CD4-positive, CD25-positive, alpha-beta regulatory T cell (primary cell): ENCODE results near the gene ACTL6A. TPM values are rescaled to one million over a fixed set of nuclear protein-coding genes. Genes with fewer than 3 reads are reported as not detected.

Source experiments
- ATAC-seq, 2 donors: fragments of 150-1000 bp; cut with Tn5 transposase; one replicate each; pipeline ENCODE4 v1.10.0; 2021; ENCODE audit warnings: low read depth in 2 of 2, moderate number of reproducible peaks in 2 of 2, moderate library complexity in 1 of 2
- DNase-seq, 3 donors: peaks; one replicate each; pipeline versions ENCODE4 v3.0.0 to v3.0.0-alpha.2; 2012 to 2022; ENCODE audit warnings: mixed read lengths in 1 of 3
- H3K27ac ChIP-seq: one replicate; pipeline ENCODE4 v1.7.0; 2013; ENCODE audit warnings: mild to moderate bottlenecking, low read length; ENCODE audit not compliant: insufficient read depth, poor library complexity, severe bottlenecking
- H3K27me3 ChIP-seq: one replicate; pipeline ENCODE4 v1.7.0; 2013; ENCODE audit warnings: low read length; ENCODE audit not compliant: control insufficient read depth, insufficient read depth
- H3K36me3 ChIP-seq: one replicate; pipeline ENCODE4 v1.7.0; 2013; ENCODE audit warnings: mild to moderate bottlenecking, low read length, moderate library complexity; ENCODE audit not compliant: control insufficient read depth, insufficient read depth
- H3K4me1 ChIP-seq: 2 replicates; pipeline ENCODE4 v1.7.0; 2013; ENCODE audit warnings: mild to moderate bottlenecking, low read length; ENCODE audit not compliant: insufficient read depth, control insufficient read depth, poor library complexity, severe bottlenecking
- H3K4me3 ChIP-seq: one replicate; pipeline ENCODE4 v1.7.0; 2013; ENCODE audit warnings: low read depth, mild to moderate bottlenecking, low read length, moderate library complexity
- H3K9me3 ChIP-seq, 2 experiments: 1 replicate in 1 of 2; 2 replicates in 1 of 2; pipeline ENCODE4 v1.7.0; 2013; ENCODE audit warnings: low read length in 2 of 2, mild to moderate bottlenecking in 1 of 2, moderate library complexity in 1 of 2; ENCODE audit not compliant: control insufficient read depth in 2 of 2
- H3K27ac Mint-ChIP-seq, 3 donors: one replicate each; pipeline ENCODE4 v1.8.0; 2020 to 2022; ENCODE audit warnings: mild to moderate bottlenecking in 3 of 3, mixed read lengths in 3 of 3, moderate library complexity in 2 of 3
- H3K27me3 Mint-ChIP-seq: one replicate; pipeline ENCODE4 v1.8.0; 2022; ENCODE audit warnings: mild to moderate bottlenecking, mixed read lengths
- H3K36me3 Mint-ChIP-seq: one replicate; pipeline ENCODE4 v1.8.0; 2020; ENCODE audit warnings: mixed read lengths
- H3K4me1 Mint-ChIP-seq, 4 donors: one replicate each; pipeline ENCODE4 v1.8.0; 2020 to 2022; ENCODE audit warnings: mixed read lengths in 4 of 4, mild to moderate bottlenecking in 1 of 4
- H3K4me3 Mint-ChIP-seq, 4 donors: one replicate each; pipeline ENCODE4 v1.8.0; 2020 to 2022; ENCODE audit warnings: mild to moderate bottlenecking in 4 of 4, mixed read lengths in 4 of 4, moderate library complexity in 3 of 4
- H3K9me3 Mint-ChIP-seq, 7 donors: one replicate each; pipeline ENCODE4 v1.8.0; 2020 to 2022; ENCODE audit warnings: mixed read lengths in 7 of 7, mild to moderate bottlenecking in 3 of 7, moderate library complexity in 2 of 7
- polyA plus RNA-seq, 4 donors: library from polyadenylated mRNA; unstranded; fragments of 300-500 nt; fragmentation: Illumina TruSeq; gene quantifications; one replicate each; pipeline ENCODE4 v1.2.3, GENCODE V29; 2021
- total RNA-seq: library from RNA; stranded (reverse); gene quantifications from one replicate; pipeline ENCODE4 v1.2.3, GENCODE V29; 2022

The ACTL6A gene
- total and polyA plus RNA-seq, 5 donors from 2014 or later: 31.1 to 84.4 (median 67.2) TPM

DNA sequence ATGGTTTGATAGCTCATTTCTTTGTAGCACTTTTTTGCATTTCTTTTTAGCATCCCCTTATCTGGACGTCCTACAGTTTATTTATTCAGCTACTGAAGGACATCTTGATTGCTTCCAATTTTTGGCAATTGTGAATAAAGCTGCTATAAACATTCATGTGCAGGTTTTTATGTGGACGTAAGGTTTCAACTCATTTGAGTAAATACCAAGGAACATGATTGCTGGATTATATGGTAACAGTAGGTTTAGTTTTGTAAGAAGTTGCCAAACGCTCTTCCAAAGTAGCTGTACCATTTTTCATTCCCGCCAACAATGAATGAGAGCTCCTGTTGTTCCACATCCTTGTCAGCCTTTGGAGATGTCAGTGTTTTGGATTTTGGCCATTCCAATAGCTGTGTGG is 29.5 kb upstream of the ACTL6A start:
- DNase-seq: no peak
- Histone ChIP-seq H3K4me3 (no peak overlapping the region), H3K9me3 (no peaks in the 10 kb centered on the region), H3K4me1 (no peaks in the 10 kb centered on the region), H3K27me3 (peaks cover 2% of the 10 kb centered on the region), H3K36me3 (no peaks in the 10 kb centered on the region), H3K27ac (no peak overlapping the region)
- Mint-ChIP-seq H3K4me3 (no peak overlapping the region), H3K27ac (no peak overlapping the region), H3K9me3 (no peaks in the 10 kb centered on the region), H3K27me3 (peaks cover 16% of the 10 kb centered on the region), H3K4me1 (no peaks in the 10 kb centered on the region), H3K36me3 (no peaks in the 10 kb centered on the region)
- ATAC-seq: no peak

DNA sequence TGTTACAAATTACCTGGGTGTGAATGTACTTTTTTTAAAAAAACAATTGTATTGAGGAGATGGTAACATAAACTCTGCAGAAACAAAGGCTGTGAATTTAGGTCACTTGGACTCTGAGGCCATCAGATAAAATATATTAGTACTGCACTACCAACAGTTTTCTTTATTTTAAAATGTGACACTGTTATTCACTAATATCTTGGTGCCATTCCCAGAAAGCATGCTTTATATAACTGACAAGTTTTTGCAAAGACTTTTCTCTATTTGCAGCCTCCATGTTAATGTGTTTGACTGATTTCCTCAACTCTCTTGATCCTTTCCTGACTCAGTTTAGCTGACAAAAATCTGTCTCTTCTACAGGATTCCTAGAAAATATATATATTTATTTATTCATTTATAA is 26.5 kb upstream of the ACTL6A start:
- ATAC-seq: no peak
- no peak overlapping the region for H3K27ac Mint-ChIP-seq
- H3K27me3 Mint-ChIP-seq: peaks cover 29% of the 10 kb centered on the region

DNA sequence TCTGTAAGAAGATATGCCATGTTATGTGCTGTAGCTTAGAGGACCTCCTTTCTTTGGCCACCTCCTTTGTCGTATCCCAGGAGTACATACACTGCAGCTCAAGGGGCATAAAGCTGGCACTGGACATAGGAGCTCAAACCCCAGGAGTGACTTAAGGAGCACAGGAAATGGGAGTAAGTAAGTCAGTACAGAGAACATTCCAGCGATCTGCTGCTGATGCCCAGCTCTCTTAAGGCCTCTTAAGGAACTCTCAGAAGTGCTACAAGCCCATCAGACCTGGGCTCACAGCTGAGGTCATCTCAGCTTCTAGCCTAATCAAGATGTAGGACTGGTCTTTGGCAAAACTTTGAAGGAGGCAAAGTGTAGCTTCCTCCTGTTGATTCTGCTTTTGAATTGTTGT is 21.6 kb upstream of the ACTL6A start:
- Mint-ChIP-seq H3K4me1 (no peaks in the 10 kb centered on the region), H3K9me3 (peaks cover 0 to 1% (median 0%) of the 10 kb centered on the region in 7 donors), H3K36me3 (no peaks in the 10 kb centered on the region), H3K27ac (no peak overlapping the region), H3K4me3 (no peak overlapping the region), H3K27me3 (peaks cover 32% of the 10 kb centered on the region)
- H3K36me3 ChIP-seq: no peaks in the 10 kb centered on the region
- no peak overlapping the region for H3K4me3 ChIP-seq
- no peaks in the 10 kb centered on the region for H3K27me3 ChIP-seq
- ATAC-seq (no peak), DNase-seq (no peak)
- H3K9me3 ChIP-seq: no peaks in the 10 kb centered on the region
- H3K4me1 ChIP-seq: no peaks in the 10 kb centered on the region
- H3K27ac ChIP-seq: no peak overlapping the region

More for the DNA sequence above, 26.5 kb upstream of the ACTL6A start:
- DNase-seq: no peak
- H3K36me3 Mint-ChIP-seq: no peaks in the 10 kb centered on the region
- H3K36me3 ChIP-seq: no peaks in the 10 kb centered on the region
- no peaks in the 10 kb centered on the region for H3K9me3 Mint-ChIP-seq
- H3K4me3 ChIP-seq: no peak overlapping the region
- no peak overlapping the region for H3K4me3 Mint-ChIP-seq
- no peaks in the 10 kb centered on the region for H3K4me1 Mint-ChIP-seq
- peaks cover 2% of the 10 kb centered on the region for H3K27me3 ChIP-seq
- no peaks in the 10 kb centered on the region for H3K9me3 ChIP-seq
- no peak overlapping the region for H3K27ac ChIP-seq
- H3K4me1 ChIP-seq: no peaks in the 10 kb centered on the region

DNA sequence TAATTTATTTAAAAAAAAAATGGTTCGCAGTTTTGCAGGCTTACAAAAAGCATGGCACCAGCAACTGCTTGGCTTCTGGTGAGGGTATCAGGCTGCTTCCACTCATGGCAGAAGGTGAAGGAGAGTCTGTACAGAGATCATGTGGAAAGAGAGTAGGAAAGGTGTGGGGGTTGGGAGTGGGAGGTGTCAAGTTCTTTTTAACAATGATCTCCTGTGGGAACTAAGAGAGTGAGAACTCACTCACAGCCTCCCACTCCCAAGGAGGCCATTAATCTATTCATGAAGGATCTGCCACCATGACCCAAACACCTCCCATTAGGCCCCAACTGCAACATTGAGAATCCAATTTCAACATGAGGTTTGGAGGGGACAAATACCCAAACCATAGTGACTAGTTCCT is 21.1 kb upstream of the ACTL6A start:
- no peaks in the 10 kb centered on the region for H3K36me3 Mint-ChIP-seq
- Histone ChIP-seq H3K27me3 (no peaks in the 10 kb centered on the region), H3K9me3 (no peaks in the 10 kb centered on the region), H3K4me3 (no peak overlapping the region), H3K27ac (no peak overlapping the region), H3K36me3 (no peaks in the 10 kb centered on the region), H3K4me1 (no peaks in the 10 kb centered on the region)
- H3K27me3 Mint-ChIP-seq: peaks cover 36% of the 10 kb centered on the region
- ATAC-seq (no peak), DNase-seq (no peak)
- no peak overlapping the region for H3K27ac Mint-ChIP-seq
- no peak overlapping the region for H3K4me3 Mint-ChIP-seq
- H3K4me1 Mint-ChIP-seq: no peaks in the 10 kb centered on the region
- peaks cover 0 to 1% (median 0%) of the 10 kb centered on the region in 7 donors for H3K9me3 Mint-ChIP-seq

DNA sequence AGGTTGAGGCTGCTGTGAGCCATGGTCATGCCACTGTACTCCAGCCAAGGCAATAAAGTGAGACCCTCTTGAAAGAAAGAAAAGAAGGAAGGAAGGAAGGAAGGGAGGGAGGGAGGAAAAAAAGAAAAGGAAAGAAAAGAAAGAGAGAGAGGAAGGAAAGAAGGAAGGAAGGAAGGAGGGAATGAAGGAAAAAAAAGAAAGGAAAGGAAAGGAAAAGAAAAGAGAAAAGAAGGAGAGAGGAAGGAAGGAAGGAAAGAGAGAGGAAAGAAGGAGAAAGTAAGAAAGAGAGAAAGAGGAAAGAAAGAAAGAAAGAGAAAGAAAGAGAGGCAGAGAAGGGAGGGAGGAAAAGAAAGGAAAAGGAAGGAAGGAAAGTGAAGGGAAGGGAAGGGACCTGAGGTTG is 20.4 kb upstream of the ACTL6A start:
- Histone ChIP-seq H3K4me3 (no peak overlapping the region), H3K9me3 (no peaks in the 10 kb centered on the region), H3K27ac (no peak overlapping the region), H3K36me3 (no peaks in the 10 kb centered on the region), H3K4me1 (no peaks in the 10 kb centered on the region), H3K27me3 (no peaks in the 10 kb centered on the region)
- Mint-ChIP-seq H3K36me3 (no peaks in the 10 kb centered on the region), H3K4me3 (no peak overlapping the region), H3K27ac (no peak overlapping the region), H3K4me1 (no peaks in the 10 kb centered on the region), H3K9me3 (peaks cover 0 to 1% (median 0%) of the 10 kb centered on the region in 7 donors), H3K27me3 (peaks cover 36% of the 10 kb centered on the region)
- DNase-seq (no peak), ATAC-seq (no peak)

DNA sequence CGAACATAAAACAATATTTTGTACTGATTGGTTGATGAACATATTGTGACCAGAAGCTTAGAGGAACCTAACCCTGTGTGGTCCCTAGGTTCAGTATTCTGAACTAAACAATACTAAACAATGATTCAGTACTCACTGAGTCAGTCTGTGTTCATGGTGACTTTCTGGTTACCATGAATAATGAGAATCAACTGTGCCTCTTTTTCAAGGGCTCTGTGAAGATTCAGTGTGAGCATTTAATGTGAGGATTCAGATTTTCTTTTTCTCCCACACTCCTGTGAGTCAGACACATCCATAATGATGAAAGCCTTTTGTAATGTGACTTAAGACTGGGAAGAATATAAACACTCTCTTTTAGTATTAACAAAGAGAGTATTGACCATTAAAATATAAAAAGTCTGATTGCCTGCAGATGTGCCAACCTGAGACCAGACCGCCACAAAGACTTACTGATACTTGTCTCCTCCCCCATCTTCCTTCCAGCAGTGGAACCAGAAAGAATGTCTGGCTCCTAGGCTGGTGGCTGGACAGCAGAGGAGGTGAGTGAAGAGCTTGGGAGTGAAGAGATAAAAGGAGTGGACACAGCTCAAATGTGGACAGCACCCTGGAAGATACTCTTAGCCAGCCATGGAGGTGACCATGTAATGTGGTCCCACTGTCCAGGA is 17.6 kb upstream of the ACTL6A start:
- no peaks in the 10 kb centered on the region for H3K4me1 ChIP-seq
- no peaks in the 10 kb centered on the region for H3K36me3 Mint-ChIP-seq
- no peak overlapping the region for H3K27ac Mint-ChIP-seq
- no peak for DNase-seq
- H3K27me3 ChIP-seq: no peaks in the 10 kb centered on the region
- no peaks in the 10 kb centered on the region for H3K4me1 Mint-ChIP-seq
- H3K4me3 Mint-ChIP-seq: no peak overlapping the region
- peaks cover 26% of the 10 kb centered on the region for H3K27me3 Mint-ChIP-seq
- no peak overlapping the region for H3K4me3 ChIP-seq
- H3K36me3 ChIP-seq: no peaks in the 10 kb centered on the region
- H3K9me3 ChIP-seq: no peaks in the 10 kb centered on the region
- peaks cover 0 to 1% (median 0%) of the 10 kb centered on the region in 7 donors for H3K9me3 Mint-ChIP-seq
- no peak for ATAC-seq
- no peak overlapping the region for H3K27ac ChIP-seq

DNA sequence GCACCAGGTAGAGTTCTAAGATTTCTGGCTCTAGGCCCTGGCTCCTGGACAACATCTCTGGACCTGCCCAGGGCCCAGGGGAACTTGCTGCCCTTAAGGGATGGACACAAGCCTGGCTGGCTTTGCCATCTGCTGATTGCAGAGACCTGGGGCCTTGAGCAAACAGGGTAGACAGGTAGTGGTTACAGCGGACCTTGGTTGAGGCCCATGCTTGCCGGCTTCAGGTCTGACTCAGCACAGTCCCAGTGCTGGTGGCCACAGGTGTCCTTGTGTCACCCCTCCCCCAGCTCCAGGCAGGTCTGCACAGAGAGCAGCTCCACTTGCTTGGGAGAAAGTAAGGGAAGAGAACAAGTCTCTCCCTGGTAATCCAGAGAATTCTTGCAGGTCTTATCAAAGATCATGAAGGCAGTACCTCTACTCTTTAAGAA is 15.9 kb upstream of the ACTL6A start:
- H3K36me3 Mint-ChIP-seq: peaks cover 3% of the 10 kb centered on the region
- no peak overlapping the region for H3K4me3 Mint-ChIP-seq

More for the DNA sequence above, 15.9 kb upstream of the ACTL6A start:
- Mint-ChIP-seq H3K27ac (no peak overlapping the region), H3K4me1 (no peaks in the 10 kb centered on the region), H3K9me3 (peaks cover 0 to 1% (median 0%) of the 10 kb centered on the region in 7 donors), H3K27me3 (peaks cover 24% of the 10 kb centered on the region)
- no peaks in the 10 kb centered on the region for H3K36me3 ChIP-seq
- H3K4me1 ChIP-seq: no peaks in the 10 kb centered on the region
- H3K27me3 ChIP-seq: no peaks in the 10 kb centered on the region
- H3K4me3 ChIP-seq: no peak overlapping the region
- H3K27ac ChIP-seq: no peak overlapping the region
- H3K9me3 ChIP-seq: no peaks in the 10 kb centered on the region
- ATAC-seq (no peak), DNase-seq (no peak)
